ENCODE results near the gene TMEM63B. TPM values are rescaled to one million over a fixed set of nuclear protein-coding genes. Genes with fewer than 3 reads are reported as not detected.

The TMEM63B gene
- total RNA-seq, 1 donor from 2014 or later = 36.2 TPM

DNA sequence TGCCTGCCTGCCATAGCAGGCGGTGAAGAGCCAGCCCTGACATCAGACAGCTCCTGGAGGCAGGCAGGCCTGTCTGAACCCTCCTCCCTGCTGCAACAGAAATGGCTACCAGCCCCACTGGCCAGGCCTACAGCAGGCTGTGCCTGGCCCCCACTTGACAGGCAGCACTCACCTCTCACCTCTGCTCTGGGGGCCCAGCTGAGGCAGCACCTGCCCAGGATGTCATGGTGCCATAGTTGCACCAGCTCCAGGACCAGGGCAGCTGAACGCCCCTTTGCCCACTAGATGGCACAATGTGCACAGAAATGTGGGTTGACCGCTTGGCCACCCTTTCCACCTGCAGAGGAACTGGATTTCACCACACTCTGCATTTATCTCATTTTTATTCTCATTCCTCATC, 30.7 kb upstream of the TMEM63B start:
- Mint-ChIP-seq H3K27me3 (ENCODE audit: unreplicated experiment) (no peaks in the 10 kb centered on the region), H3K27ac (ENCODE audit: unreplicated experiment) (no peak overlapping the region)
- no peak for DNase-seq (ENCODE audit: extremely low spot score, unreplicated experiment)

GRCh38 chr6:44097782-44098317, 29.5 kb upstream of the TMEM63B start:
- H3K27me3 Mint-ChIP-seq (ENCODE audit: unreplicated experiment) = no peaks in the 10 kb centered on the region
- no peaks in the 10 kb centered on the region for H3K9me3 Mint-ChIP-seq (ENCODE audit: unreplicated experiment)
- H3K36me3 Mint-ChIP-seq (ENCODE audit: unreplicated experiment) = peaks cover 10% of the 10 kb centered on the region
- peaks cover 2% of the 10 kb centered on the region for H3K4me1 Mint-ChIP-seq (ENCODE audit: unreplicated experiment)
- no peak for DNase-seq (ENCODE audit: extremely low spot score, unreplicated experiment)
- H3K4me3 Mint-ChIP-seq (ENCODE audit: unreplicated experiment) = no peak overlapping the region
- TF ChIP-seq CTCF (IDR thresholded peaks at IDR 0.05) = no peak
- peak overlapping the region; percentile 4 for H3K27ac Mint-ChIP-seq (ENCODE audit: unreplicated experiment)

More for the DNA sequence above, 30.7 kb upstream of the TMEM63B start:
- peak; percentile 89 for TF ChIP-seq CTCF (IDR thresholded peaks at IDR 0.05)
- Mint-ChIP-seq H3K4me1 (ENCODE audit: unreplicated experiment) (no peaks in the 10 kb centered on the region), H3K4me3 (ENCODE audit: unreplicated experiment) (no peak overlapping the region), H3K9me3 (ENCODE audit: unreplicated experiment) (no peaks in the 10 kb centered on the region), H3K36me3 (ENCODE audit: unreplicated experiment) (peaks cover 5% of the 10 kb centered on the region)

- TF ChIP-seq CTCF (IDR thresholded peaks at IDR 0.05) = no peak
- H3K4me1 Mint-ChIP-seq (ENCODE audit: unreplicated experiment) = peaks cover 3% of the 10 kb centered on the region
- no peak overlapping the region for H3K27ac Mint-ChIP-seq (ENCODE audit: unreplicated experiment)
- no peak for DNase-seq (ENCODE audit: extremely low spot score, unreplicated experiment)
- no peaks in the 10 kb centered on the region for H3K9me3 Mint-ChIP-seq (ENCODE audit: unreplicated experiment)
- H3K27me3 Mint-ChIP-seq (ENCODE audit: unreplicated experiment) = no peaks in the 10 kb centered on the region
- no peak overlapping the region for H3K4me3 Mint-ChIP-seq (ENCODE audit: unreplicated experiment)
- H3K36me3 Mint-ChIP-seq (ENCODE audit: unreplicated experiment) = peaks cover 19% of the 10 kb centered on the region
These were observed 28.2 kb upstream of the TMEM63B start for GRCh38 chr6:44099192-44099591.

- no peaks in the 10 kb centered on the region for H3K9me3 Mint-ChIP-seq (ENCODE audit: unreplicated experiment)
- H3K27ac Mint-ChIP-seq (ENCODE audit: unreplicated experiment) = no peak overlapping the region
- no peak overlapping the region for H3K4me3 Mint-ChIP-seq (ENCODE audit: unreplicated experiment)
- H3K36me3 Mint-ChIP-seq (ENCODE audit: unreplicated experiment) = peaks cover 15% of the 10 kb centered on the region
- TF ChIP-seq CTCF (IDR thresholded peaks at IDR 0.05) = peak; percentile 55
- no peaks in the 10 kb centered on the region for H3K27me3 Mint-ChIP-seq (ENCODE audit: unreplicated experiment)
- no peak for DNase-seq (ENCODE audit: extremely low spot score, unreplicated experiment)
- H3K4me1 Mint-ChIP-seq (ENCODE audit: unreplicated experiment) = peaks cover 4% of the 10 kb centered on the region
These were observed 27.2 kb upstream of the TMEM63B start for GRCh38 chr6:44100088-44100550.

DNA sequence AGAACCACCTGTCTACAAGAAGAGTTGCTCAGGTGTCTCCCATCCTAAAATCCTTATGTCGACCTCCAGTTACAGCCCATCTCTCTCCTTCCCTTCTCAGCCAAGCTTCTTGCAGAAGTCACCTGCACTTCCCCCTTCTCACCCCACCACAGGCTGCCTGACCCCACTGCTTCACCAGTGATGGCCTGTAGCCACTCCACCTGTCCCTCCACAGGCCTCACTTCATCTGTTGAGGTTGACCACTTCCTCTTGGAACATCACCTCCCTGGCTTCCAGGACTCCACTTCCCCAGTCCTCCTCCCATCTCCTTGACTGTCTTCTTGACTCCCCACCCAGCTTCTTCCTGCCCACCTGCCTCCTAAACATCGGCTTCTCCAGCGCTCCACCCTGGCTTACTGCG, 25.5 kb upstream of the TMEM63B start:
- no peak for TF ChIP-seq CTCF (IDR thresholded peaks at IDR 0.05)
- Mint-ChIP-seq H3K4me1 (ENCODE audit: unreplicated experiment) (peaks cover 5% of the 10 kb centered on the region), H3K27ac (ENCODE audit: unreplicated experiment) (no peak overlapping the region), H3K36me3 (ENCODE audit: unreplicated experiment) (peaks cover 15% of the 10 kb centered on the region), H3K9me3 (ENCODE audit: unreplicated experiment) (no peaks in the 10 kb centered on the region), H3K27me3 (ENCODE audit: unreplicated experiment) (no peaks in the 10 kb centered on the region), H3K4me3 (ENCODE audit: unreplicated experiment) (no peak overlapping the region)
- no peak for DNase-seq (ENCODE audit: extremely low spot score, unreplicated experiment)
